ENCODE results near the gene ARHGAP26.
A peak's percentile ranks its signal among the peaks of the same experiment; 100 is the strongest.

Gene ARHGAP26

GRCh38 chr5:143173139-143173889 lies 403.1 kb downstream of the ARHGAP26 start:
- Histone ChIP-seq H2BK12ac (ENCODE audit: low read length in 2 of 2) (no peak overlapping the region), H2AFZ (ENCODE audit: low read depth, low read length) (no peak overlapping the region), H2BK15ac (ENCODE audit: low read depth, poor library complexity, severe bottlenecking) (no peak overlapping the region), H3K27ac (ENCODE audit: low read length, poor library complexity, severe bottlenecking) (no peak overlapping the region), H3K14ac (ENCODE audit: low read length in 2 of 2) (no peak overlapping the region), H3K18ac (ENCODE audit: low read depth in 1 of 2, low read length in 2 of 2) (no peak overlapping the region), H2AK5ac (ENCODE audit: low read length, severe bottlenecking) (peak overlapping the region; percentile 34), H2BK5ac (ENCODE audit: low read depth, low read length, poor library complexity, severe bottlenecking) (no peak overlapping the region), H3K9ac (ENCODE audit: low read length) (no peak overlapping the region), H3K4me1 (ENCODE audit: control insufficient read depth, insufficient read depth, low read depth, low read length) (peaks cover 5% of the 10 kb centered on the region), H3K23ac (ENCODE audit: low read length in 2 of 2) (no peak overlapping the region), H3K4me2 (ENCODE audit: low read length, poor library complexity, severe bottlenecking) (no peak overlapping the region), H4K8ac (ENCODE audit: low read length) (no peak overlapping the region), H3K9me3 (ENCODE audit: control insufficient read depth, low read length) (no peaks in the 10 kb centered on the region), H3K4ac (ENCODE audit: low read depth in 1 of 2, low read length in 2 of 2) (peak overlapping the region in 1 of 2 experiments; percentile 36), H3K79me1 (replicated peaks; ENCODE audit: low read length, poor library complexity, severe bottlenecking) (peaks cover 3% of the 10 kb centered on the region), H3K4me3 (ENCODE audit: insufficient read depth in 1 of 2, low read depth in 1 of 2, low read length in 2 of 2) (no peak overlapping the region), H4K91ac (ENCODE audit: low read length) (no peak overlapping the region), H3K27me3 (ENCODE audit: control insufficient read depth in 1 of 2, insufficient read depth in 1 of 2, low read length in 2 of 2) (no peaks in the 10 kb centered on the region), H3K36me3 (ENCODE audit: control insufficient read depth in 1 of 2, insufficient read depth in 2 of 2, low read depth in 1 of 2, low read length in 2 of 2) (no peaks in the 10 kb centered on the region), H2BK120ac (ENCODE audit: low read depth, low read length) (no peak overlapping the region)
- DNase-seq: no peak
- WGBS: 79% methylated on average over 12 of the region's 12 CpGs

- DNase-seq: no peak
- Histone ChIP-seq H3K9me3 (ENCODE audit: control insufficient read depth, low read length) (no peaks in the 10 kb centered on the region), H3K4me2 (ENCODE audit: low read length, poor library complexity, severe bottlenecking) (no peak overlapping the region), H3K4me3 (ENCODE audit: insufficient read depth in 1 of 2, low read depth in 1 of 2, low read length in 2 of 2) (no peak overlapping the region), H3K4ac (ENCODE audit: low read depth in 1 of 2, low read length in 2 of 2) (no peak overlapping the region), H3K27ac (ENCODE audit: low read length, poor library complexity, severe bottlenecking) (peak overlapping the region; percentile 78), H2BK12ac (ENCODE audit: low read length in 2 of 2) (no peak overlapping the region), H2BK15ac (ENCODE audit: low read depth, poor library complexity, severe bottlenecking) (no peak overlapping the region), H4K91ac (ENCODE audit: low read length) (no peak overlapping the region), H3K4me1 (ENCODE audit: control insufficient read depth, insufficient read depth, low read depth, low read length) (peaks cover 6% of the 10 kb centered on the region), H3K18ac (ENCODE audit: low read depth in 1 of 2, low read length in 2 of 2) (no peak overlapping the region), H3K14ac (ENCODE audit: low read length in 2 of 2) (no peak overlapping the region), H2AK5ac (ENCODE audit: low read length, severe bottlenecking) (no peak overlapping the region), H3K9ac (ENCODE audit: low read length) (no peak overlapping the region), H2AFZ (ENCODE audit: low read depth, low read length) (no peak overlapping the region), H3K79me1 (replicated peaks; ENCODE audit: low read length, poor library complexity, severe bottlenecking) (no peaks in the 10 kb centered on the region), H2BK120ac (ENCODE audit: low read depth, low read length) (no peak overlapping the region), H3K36me3 (ENCODE audit: control insufficient read depth in 1 of 2, insufficient read depth in 2 of 2, low read depth in 1 of 2, low read length in 2 of 2) (no peaks in the 10 kb centered on the region), H3K23ac (ENCODE audit: low read length in 2 of 2) (no peak overlapping the region), H4K8ac (ENCODE audit: low read length) (no peak overlapping the region), H2BK5ac (ENCODE audit: low read depth, low read length, poor library complexity, severe bottlenecking) (peak overlapping the region; percentile 59), H3K27me3 (ENCODE audit: control insufficient read depth in 1 of 2, insufficient read depth in 1 of 2, low read length in 2 of 2) (no peaks in the 10 kb centered on the region)
- no CpG with 5 or more reads among the region's 1 CpG for WGBS
Measured at GRCh38 chr5:143174714-143175398, 404.7 kb downstream of the ARHGAP26 start.

- no peak overlapping the region for H2BK15ac ChIP-seq (ENCODE audit: low read depth, poor library complexity, severe bottlenecking)
- no peak overlapping the region for H3K27ac ChIP-seq (ENCODE audit: low read length, poor library complexity, severe bottlenecking)
- H3K23ac ChIP-seq (ENCODE audit: low read length in 2 of 2): no peak overlapping the region
- H2BK5ac ChIP-seq (ENCODE audit: low read depth, low read length, poor library complexity, severe bottlenecking): peak overlapping the region; percentile 26
- H3K9ac ChIP-seq (ENCODE audit: low read length): no peak overlapping the region
- no peak overlapping the region for H3K18ac ChIP-seq (ENCODE audit: low read depth in 1 of 2, low read length in 2 of 2)
- no peaks in the 10 kb centered on the region for H3K79me1 ChIP-seq (replicated peaks; ENCODE audit: low read length, poor library complexity, severe bottlenecking)
- H4K91ac ChIP-seq (ENCODE audit: low read length): no peak overlapping the region
- H3K36me3 ChIP-seq (ENCODE audit: control insufficient read depth in 1 of 2, insufficient read depth in 2 of 2, low read depth in 1 of 2, low read length in 2 of 2): peaks cover 0 to 2% of the 10 kb centered on the region in 2 experiments
- H2AK5ac ChIP-seq (ENCODE audit: low read length, severe bottlenecking): peak overlapping the region; percentile 76
- WGBS: 91% methylated on average over 3 of the region's 3 CpGs
- H3K4ac ChIP-seq (ENCODE audit: low read depth in 1 of 2, low read length in 2 of 2): no peak overlapping the region
- no peak overlapping the region for H3K14ac ChIP-seq (ENCODE audit: low read length in 2 of 2)
- no peak overlapping the region for H3K4me2 ChIP-seq (ENCODE audit: low read length, poor library complexity, severe bottlenecking)
- H2BK120ac ChIP-seq (ENCODE audit: low read depth, low read length): no peak overlapping the region
- no peak overlapping the region for H2BK12ac ChIP-seq (ENCODE audit: low read length in 2 of 2)
- no peak overlapping the region for H2AFZ ChIP-seq (ENCODE audit: low read depth, low read length)
- H3K4me3 ChIP-seq (ENCODE audit: insufficient read depth in 1 of 2, low read depth in 1 of 2, low read length in 2 of 2): no peak overlapping the region
- no peak overlapping the region for H4K8ac ChIP-seq (ENCODE audit: low read length)
- H3K27me3 ChIP-seq (ENCODE audit: control insufficient read depth in 1 of 2, insufficient read depth in 1 of 2, low read length in 2 of 2): no peaks in the 10 kb centered on the region
- no peaks in the 10 kb centered on the region for H3K9me3 ChIP-seq (ENCODE audit: control insufficient read depth, low read length)
- peaks cover 6% of the 10 kb centered on the region for H3K4me1 ChIP-seq (ENCODE audit: control insufficient read depth, insufficient read depth, low read depth, low read length)
- DNase-seq: no peak
Measured at GRCh38 chr5:143176048-143176447, 405.9 kb downstream of the ARHGAP26 start.

- Histone ChIP-seq H3K14ac (ENCODE audit: low read length in 2 of 2) (no peak overlapping the region), H2BK12ac (ENCODE audit: low read length in 2 of 2) (no peak overlapping the region), H3K4me2 (ENCODE audit: low read length, poor library complexity, severe bottlenecking) (no peak overlapping the region), H3K27ac (ENCODE audit: low read length, poor library complexity, severe bottlenecking) (peak overlapping the region; percentile 77), H3K18ac (ENCODE audit: low read depth in 1 of 2, low read length in 2 of 2) (no peak overlapping the region), H3K4ac (ENCODE audit: low read depth in 1 of 2, low read length in 2 of 2) (no peak overlapping the region), H3K4me1 (ENCODE audit: control insufficient read depth, insufficient read depth, low read depth, low read length) (peaks cover 6% of the 10 kb centered on the region), H2BK5ac (ENCODE audit: low read depth, low read length, poor library complexity, severe bottlenecking) (no peak overlapping the region), H3K9ac (ENCODE audit: low read length) (peak overlapping the region; percentile 28), H2AK5ac (ENCODE audit: low read length, severe bottlenecking) (peak overlapping the region; percentile 97), H3K4me3 (ENCODE audit: insufficient read depth in 1 of 2, low read depth in 1 of 2, low read length in 2 of 2) (no peak overlapping the region), H3K23ac (ENCODE audit: low read length in 2 of 2) (no peak overlapping the region), H4K8ac (ENCODE audit: low read length) (peak overlapping the region; percentile 52), H2BK15ac (ENCODE audit: low read depth, poor library complexity, severe bottlenecking) (no peak overlapping the region), H4K91ac (ENCODE audit: low read length) (no peak overlapping the region), H2AFZ (ENCODE audit: low read depth, low read length) (no peak overlapping the region), H2BK120ac (ENCODE audit: low read depth, low read length) (no peak overlapping the region), H3K36me3 (ENCODE audit: control insufficient read depth in 1 of 2, insufficient read depth in 2 of 2, low read depth in 1 of 2, low read length in 2 of 2) (peaks cover 0 to 2% of the 10 kb centered on the region in 2 experiments), H3K27me3 (ENCODE audit: control insufficient read depth in 1 of 2, insufficient read depth in 1 of 2, low read length in 2 of 2) (no peaks in the 10 kb centered on the region), H3K79me1 (replicated peaks; ENCODE audit: low read length, poor library complexity, severe bottlenecking) (no peaks in the 10 kb centered on the region), H3K9me3 (ENCODE audit: control insufficient read depth, low read length) (no peaks in the 10 kb centered on the region)
- 94% methylated on average over 7 of the region's 9 CpGs for WGBS
- no peak for DNase-seq
Measured at GRCh38 chr5:143177263-143177983, 407.2 kb downstream of the ARHGAP26 start.
